ENCODE results near the gene ANGPTL7.

The ANGPTL7 gene

DNA sequence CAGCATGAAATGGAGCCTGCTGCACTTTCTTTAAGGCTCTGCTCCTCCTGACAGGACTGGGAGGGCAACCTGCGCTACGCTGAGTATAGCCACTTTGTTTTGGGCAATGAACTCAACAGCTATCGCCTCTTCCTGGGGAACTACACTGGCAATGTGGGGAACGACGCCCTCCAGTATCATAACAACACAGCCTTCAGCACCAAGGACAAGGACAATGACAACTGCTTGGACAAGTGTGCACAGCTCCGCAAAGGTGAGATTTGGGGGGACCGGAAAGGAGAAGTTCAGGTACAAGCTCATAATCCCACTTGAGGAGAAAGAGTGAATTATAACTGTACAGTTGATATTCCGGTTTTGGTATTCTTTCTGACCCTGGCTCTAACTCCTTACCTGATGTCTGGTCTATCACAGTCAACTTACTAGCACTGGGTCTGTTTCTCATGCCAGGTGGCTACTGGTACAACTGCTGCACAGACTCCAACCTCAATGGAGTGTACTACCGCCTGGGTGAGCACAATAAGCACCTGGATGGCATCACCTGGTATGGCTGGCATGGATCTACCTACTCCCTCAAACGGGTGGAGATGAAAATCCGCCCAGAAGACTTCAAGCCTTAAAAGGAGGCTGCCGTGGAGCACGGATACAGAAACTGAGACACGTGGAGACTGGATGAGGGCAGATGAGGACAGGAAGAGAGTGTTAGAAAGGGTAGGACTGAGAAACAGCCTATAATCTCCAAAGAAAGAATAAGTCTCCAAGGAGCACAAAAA lies 5.4 kb downstream of the ANGPTL7 start:
- TF ChIP-seq, protein P1, sequence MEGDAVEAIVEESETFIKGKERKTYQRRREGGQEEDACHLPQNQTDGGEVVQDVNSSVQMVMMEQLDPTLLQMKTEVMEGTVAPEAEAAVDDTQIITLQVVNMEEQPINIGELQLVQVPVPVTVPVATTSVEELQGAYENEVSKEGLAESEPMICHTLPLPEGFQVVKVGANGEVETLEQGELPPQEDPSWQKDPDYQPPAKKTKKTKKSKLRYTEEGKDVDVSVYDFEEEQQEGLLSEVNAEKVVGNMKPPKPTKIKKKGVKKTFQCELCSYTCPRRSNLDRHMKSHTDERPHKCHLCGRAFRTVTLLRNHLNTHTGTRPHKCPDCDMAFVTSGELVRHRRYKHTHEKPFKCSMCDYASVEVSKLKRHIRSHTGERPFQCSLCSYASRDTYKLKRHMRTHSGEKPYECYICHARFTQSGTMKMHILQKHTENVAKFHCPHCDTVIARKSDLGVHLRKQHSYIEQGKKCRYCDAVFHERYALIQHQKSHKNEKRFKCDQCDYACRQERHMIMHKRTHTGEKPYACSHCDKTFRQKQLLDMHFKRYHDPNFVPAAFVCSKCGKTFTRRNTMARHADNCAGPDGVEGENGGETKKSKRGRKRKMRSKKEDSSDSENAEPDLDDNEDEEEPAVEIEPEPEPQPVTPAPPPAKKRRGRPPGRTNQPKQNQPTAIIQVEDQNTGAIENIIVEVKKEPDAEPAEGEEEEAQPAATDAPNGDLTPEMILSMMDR (conservative IDR thresholded peaks at IDR 0.05) = no peak
- no peak overlapping the region; the same call in 1 of the 2 replicates for H3K27ac ChIP-seq

DNA sequence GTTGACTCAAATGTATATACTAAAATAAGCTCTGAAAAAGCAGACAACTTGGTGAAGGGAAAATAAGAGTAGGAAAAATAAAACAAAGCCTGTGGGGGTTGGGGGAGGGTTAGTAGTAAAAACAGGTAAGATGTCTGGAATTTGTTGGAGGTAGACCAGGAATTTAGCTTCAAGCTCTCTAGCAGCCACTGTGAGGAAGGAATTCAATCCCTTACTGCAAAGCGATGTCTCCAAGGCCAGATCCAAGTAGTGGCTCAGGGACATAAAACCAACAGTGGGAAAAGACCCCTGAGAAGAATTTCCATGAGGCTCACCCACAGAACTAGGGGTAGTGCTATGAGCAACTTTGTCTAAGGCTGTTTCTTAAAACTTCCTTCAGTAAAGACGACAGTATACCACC lies 7.8 kb downstream of the ANGPTL7 start:
- H3K27ac ChIP-seq = no peak overlapping the region
- TF ChIP-seq, protein P1 (conservative IDR thresholded peaks at IDR 0.05) = no peak

DNA sequence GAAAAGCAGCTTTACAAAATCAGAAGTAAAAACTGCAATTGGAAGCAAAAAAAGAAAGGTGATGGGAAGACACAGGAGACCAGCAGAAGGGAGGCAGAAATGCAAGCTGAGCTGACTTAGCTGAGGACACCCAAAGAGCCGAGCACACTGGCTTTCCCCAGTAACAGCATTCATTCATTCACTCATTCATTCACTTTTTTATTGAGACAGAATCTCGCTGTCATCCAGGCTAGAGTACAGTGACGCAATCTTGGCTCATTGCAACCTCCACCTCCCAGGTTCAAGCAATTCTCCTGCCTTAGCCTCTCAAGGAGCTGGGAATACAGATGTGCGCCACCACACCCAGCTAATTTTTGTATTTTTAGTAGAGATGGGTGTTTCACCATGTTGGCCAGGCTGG lies 8.2 kb downstream of the ANGPTL7 start:
- no peak overlapping the region for H3K27ac ChIP-seq
- TF ChIP-seq, protein P1 (conservative IDR thresholded peaks at IDR 0.05) = no peak

DNA sequence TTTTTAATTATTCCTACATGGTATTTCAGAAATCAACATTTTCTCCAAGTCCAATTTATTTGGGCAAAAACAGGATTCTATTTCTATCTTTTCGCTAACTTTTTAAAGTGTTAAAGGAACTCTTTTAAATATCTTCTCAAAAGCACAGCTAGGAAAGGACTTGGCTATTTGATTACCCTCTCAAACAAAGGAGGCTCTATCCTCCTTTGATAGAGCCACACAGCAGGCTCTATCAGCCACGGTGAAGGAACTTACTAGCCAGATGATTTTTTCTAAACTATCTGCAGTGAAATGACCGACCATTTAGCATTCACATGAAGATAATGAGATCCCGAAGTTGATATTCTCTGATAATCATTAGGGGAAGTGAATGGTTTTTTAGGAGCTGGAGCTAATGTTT lies 9.1 kb downstream of the ANGPTL7 start:
- H3K27ac ChIP-seq = no peak overlapping the region
- TF ChIP-seq, protein P1 (conservative IDR thresholded peaks at IDR 0.05) = no peak

DNA sequence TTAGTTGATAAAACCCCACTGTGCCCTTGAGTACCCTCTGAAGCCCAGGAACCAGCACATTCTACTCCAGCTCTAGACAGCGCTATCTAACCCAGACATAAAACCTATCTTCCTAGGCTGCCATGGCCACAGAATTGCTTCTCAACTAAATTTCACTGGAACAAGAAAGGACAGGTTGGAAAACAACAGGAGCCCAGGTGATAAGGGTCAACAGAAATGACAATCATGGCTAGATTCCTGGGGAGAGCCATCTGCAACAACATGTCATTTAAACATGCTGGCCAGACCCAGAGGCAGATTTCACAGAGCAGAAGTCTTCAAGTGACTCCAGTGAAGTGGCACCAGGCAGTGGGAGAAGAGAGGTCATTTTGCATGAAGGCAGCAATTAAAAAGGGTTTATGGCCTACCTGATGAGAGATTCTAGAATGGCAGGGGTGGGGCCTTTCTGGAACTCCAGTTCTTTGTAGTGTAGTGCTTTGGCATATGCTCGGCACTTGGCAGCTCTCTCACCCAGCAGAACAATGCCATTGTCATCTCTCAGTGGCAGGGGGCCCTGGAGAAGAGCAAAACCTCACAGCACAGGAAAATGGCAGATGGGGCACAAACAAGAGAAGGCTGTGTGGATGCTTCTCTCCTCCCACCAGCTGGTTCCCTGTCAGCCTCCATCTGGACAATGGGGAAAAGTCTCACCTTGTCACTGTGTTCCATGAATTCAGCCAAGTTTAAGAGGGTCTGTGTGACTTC lies 9.9 kb downstream of the ANGPTL7 start:
- TF ChIP-seq, protein P1 (conservative IDR thresholded peaks at IDR 0.05) = no peak
- no peak overlapping the region for H3K27ac ChIP-seq

DNA sequence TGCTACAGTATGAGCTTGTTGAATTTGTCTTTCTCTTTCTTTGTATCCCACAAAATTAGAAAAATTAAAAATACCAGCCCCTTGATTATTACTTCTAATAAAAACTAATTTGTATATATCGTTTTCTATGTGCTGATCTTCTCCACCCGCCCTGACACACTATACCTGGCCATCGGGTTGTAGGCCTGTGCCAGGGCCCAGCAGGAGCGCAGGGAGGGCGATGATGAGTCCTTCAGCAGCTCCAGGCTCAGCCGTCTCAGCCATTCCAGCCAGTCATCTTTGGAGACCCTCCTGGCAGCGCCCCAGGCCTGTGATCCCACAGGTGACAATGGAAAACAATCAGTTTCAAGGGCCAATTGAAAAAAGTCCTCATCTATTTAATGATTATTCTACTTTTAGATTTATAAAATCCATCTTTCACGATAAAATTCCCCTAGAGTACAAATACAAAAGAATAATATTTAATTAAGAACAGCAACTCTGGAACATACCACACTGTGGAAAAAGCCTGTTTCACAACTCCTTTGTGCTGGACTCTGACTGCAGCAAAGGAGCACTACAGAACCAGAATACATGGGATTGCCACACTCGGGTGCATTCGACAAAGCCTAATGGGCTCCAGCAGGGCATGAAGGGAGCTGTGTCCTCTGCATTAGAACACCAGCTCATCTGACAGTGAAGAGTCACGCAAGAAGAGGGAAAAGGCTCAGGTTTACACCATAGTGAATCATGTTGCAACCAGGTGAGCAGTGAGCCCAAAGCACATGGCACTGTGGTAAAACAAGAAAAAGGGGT lies 15.4 kb downstream of the ANGPTL7 start:
- TF ChIP-seq, protein P1 (conservative IDR thresholded peaks at IDR 0.05) = no peak
- H3K27ac ChIP-seq = no peak overlapping the region

All from VCaP (cell line).